ENCODE data around the gene C3orf18.

Gene C3orf18

DNA sequence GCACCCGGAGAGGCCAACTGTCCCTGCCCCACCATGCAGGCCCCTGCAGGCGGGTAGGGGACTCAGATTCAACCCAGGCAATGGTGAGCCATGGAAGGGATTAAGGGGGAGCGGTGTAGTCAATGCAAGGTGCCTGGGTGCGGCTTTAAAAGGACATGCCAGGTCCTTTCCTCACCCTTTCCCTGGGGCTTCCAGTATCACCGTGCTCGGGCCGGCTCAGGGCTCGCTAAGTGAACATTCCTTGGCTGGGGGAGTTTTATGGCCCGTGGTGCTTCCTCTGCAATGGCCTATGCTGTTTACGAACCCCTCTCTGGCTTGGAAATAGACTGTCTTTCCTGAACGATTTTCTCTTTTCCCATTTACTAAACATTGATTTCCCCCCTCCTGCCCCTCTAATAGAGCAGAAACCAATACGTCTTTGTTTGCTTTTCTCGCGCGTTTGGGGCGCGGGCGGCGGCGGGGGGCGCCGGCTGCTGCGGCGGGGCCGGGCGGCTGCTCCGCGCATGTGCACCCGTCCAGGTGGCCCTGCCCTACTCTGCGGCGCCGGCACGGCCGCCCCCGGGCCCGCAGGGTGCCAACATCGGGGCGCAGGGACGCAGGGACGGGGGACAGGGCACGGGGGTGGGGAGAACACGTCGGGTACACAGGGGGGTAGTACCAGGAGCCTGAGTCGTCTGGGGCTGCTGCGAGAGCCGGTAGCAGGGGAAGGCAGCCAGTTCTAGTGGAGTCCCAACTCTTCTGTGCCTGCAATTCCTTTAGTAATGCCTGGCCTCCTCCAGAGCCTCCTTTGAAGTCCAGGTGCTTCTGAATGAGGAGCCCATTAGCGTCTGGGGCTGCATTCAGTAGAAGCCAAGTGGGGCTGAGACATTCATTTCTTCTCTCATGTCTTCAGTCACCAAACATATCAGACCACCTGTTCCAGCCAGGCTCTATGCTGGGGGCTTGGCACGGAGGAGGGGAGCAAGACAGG lies 37.3 kb downstream of the C3orf18 start:
- TF ChIP-seq, protein P1, sequence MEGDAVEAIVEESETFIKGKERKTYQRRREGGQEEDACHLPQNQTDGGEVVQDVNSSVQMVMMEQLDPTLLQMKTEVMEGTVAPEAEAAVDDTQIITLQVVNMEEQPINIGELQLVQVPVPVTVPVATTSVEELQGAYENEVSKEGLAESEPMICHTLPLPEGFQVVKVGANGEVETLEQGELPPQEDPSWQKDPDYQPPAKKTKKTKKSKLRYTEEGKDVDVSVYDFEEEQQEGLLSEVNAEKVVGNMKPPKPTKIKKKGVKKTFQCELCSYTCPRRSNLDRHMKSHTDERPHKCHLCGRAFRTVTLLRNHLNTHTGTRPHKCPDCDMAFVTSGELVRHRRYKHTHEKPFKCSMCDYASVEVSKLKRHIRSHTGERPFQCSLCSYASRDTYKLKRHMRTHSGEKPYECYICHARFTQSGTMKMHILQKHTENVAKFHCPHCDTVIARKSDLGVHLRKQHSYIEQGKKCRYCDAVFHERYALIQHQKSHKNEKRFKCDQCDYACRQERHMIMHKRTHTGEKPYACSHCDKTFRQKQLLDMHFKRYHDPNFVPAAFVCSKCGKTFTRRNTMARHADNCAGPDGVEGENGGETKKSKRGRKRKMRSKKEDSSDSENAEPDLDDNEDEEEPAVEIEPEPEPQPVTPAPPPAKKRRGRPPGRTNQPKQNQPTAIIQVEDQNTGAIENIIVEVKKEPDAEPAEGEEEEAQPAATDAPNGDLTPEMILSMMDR (IDR thresholded peaks at IDR 0.05): no peak

DNA sequence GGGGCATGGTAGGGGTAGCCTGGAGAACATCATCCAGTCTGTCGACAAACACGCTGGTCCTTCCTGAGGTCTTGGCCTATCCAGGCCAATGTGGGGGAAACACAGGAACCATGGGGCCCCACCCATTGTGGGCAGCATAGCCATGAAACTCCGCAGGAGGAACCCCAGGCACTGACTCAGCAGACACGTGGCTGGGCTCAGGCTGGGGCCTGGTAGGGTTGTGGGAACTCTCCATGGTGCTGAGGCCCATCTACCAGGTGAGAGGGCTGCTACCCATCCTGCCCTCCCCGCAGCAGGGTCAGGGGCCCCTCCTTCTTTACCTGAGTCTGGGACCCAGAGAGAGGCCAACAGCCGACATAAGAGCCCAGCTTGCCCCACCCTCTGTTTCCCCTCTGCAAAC lies 41.6 kb downstream of the C3orf18 start:
- TF ChIP-seq, protein P1 (IDR thresholded peaks at IDR 0.05): no peak

GRCh38 chr3:50525191-50525910 lies 42.2 kb downstream of the C3orf18 start:
- TF ChIP-seq, protein P1 (IDR thresholded peaks at IDR 0.05): no peak

- TF ChIP-seq, protein P1 (IDR thresholded peaks at IDR 0.05): no peak
Observed at GRCh38 chr3:50524746-50525145, 42.8 kb downstream of the C3orf18 start.

- TF ChIP-seq, protein P1 (IDR thresholded peaks at IDR 0.05): no peak
Observed at GRCh38 chr3:50523279-50523811, 44.2 kb downstream of the C3orf18 start.

- TF ChIP-seq, protein P1 (IDR thresholded peaks at IDR 0.05): no peak
Observed at GRCh38 chr3:50521572-50521971, 46.0 kb downstream of the C3orf18 start.

- TF ChIP-seq, protein P1 (IDR thresholded peaks at IDR 0.05): no peak
Observed at GRCh38 chr3:50520849-50521248, 46.7 kb downstream of the C3orf18 start.

Data from LNCAP (cell line).